Measurements from ENCODE around the gene PTPRT. TPM values are rescaled to one million over a fixed set of nuclear protein-coding genes. Genes with fewer than 3 reads are reported as not detected.

The PTPRT gene
- total and polyA plus RNA-seq, 7 donors: under 0.01 to 0.09 (median 0.03) TPM; not detected in 1

DNA sequence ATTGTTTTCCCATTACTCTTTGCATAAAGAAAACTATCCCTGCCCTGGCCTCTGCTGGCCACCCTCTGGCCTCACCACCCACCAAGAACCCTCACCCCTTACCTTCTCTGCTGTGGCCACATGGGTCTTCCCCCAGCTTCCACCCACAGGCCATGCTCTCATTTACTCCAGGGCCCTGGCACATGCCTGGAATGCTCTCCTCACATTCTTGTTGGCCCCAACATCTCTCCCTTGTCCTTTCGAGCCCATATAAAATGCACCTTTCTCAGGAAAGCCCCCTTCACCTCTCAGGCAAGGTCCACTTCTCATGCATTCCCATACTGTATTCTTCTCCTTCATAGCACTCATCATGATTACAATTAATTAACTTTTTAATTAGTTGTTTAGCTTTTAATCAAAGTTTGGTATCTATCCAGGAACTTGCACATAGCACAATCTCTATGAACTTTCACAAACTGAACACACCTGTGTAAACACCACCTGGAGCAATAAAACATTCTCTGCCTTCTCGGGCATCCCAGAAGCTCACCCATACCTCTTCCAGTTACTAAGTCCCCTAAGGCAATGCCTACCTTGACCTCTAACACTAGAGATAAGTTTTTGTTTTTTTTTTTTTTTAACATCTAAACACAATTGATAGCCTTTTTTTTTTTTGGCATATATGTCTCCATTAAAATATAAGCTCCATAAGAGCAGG is 617.2 kb downstream of the PTPRT start:
- ATAC-seq: no peak
- Histone ChIP-seq H3K27me3 (ENCODE audit: insufficient read depth in 3 of 3, low read length in 2 of 3) (no peaks in the 10 kb centered on the region), H3K27ac (no peak overlapping the region), H3K36me3 (ENCODE audit: insufficient read depth in 1 of 2, low read depth in 1 of 2) (no peaks in the 10 kb centered on the region), H3K4me3 (no peak overlapping the region), H3K4me1 (no peaks in the 10 kb centered on the region), H3K9me3 (no peaks in the 10 kb centered on the region)
- 66 to 78% (median 76%) methylated on average over 2 of the region's 2 CpGs for WGBS, 3 donors
- TF ChIP-seq, protein P1, sequence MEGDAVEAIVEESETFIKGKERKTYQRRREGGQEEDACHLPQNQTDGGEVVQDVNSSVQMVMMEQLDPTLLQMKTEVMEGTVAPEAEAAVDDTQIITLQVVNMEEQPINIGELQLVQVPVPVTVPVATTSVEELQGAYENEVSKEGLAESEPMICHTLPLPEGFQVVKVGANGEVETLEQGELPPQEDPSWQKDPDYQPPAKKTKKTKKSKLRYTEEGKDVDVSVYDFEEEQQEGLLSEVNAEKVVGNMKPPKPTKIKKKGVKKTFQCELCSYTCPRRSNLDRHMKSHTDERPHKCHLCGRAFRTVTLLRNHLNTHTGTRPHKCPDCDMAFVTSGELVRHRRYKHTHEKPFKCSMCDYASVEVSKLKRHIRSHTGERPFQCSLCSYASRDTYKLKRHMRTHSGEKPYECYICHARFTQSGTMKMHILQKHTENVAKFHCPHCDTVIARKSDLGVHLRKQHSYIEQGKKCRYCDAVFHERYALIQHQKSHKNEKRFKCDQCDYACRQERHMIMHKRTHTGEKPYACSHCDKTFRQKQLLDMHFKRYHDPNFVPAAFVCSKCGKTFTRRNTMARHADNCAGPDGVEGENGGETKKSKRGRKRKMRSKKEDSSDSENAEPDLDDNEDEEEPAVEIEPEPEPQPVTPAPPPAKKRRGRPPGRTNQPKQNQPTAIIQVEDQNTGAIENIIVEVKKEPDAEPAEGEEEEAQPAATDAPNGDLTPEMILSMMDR (IDR thresholded peaks at IDR 0.05): no peak
- intact Hi-C loops (cut with DNase I): no loop called here
- no peak for DNase-seq

DNA sequence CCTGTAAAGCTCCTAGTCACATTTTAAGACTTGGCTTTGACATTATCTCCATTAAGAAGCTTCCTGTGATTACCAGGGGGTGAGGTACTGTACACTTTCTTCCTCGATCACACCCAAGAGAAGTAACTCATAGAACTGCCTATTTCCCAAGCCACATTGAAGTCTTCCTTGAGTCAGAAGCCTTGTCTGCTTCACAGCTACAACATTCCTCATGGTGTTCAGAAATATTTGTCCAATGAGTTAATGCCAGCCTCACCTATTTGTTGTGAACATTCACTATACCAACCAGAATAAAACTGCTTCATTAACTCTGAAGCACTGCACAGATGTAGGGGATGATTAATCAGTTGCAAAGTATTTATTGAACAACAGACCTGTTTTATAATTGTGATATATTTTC is 622.3 kb downstream of the PTPRT start:
- Histone ChIP-seq H3K36me3 (ENCODE audit: insufficient read depth in 1 of 2, low read depth in 1 of 2) (no peaks in the 10 kb centered on the region), H3K27ac (no peak overlapping the region), H3K27me3 (ENCODE audit: insufficient read depth in 3 of 3, low read length in 2 of 3) (no peaks in the 10 kb centered on the region), H3K4me3 (no peak overlapping the region), H3K4me1 (no peaks in the 10 kb centered on the region), H3K9me3 (no peaks in the 10 kb centered on the region)
- ATAC-seq (no peak), DNase-seq (no peak)
- intact Hi-C loops (cut with DNase I): no loop called here
- 85 to 97% (median 96%) methylated on average over 1 of the region's 1 CpG for WGBS, 3 donors
- TF ChIP-seq, protein P1 (IDR thresholded peaks at IDR 0.05): no peak

DNA sequence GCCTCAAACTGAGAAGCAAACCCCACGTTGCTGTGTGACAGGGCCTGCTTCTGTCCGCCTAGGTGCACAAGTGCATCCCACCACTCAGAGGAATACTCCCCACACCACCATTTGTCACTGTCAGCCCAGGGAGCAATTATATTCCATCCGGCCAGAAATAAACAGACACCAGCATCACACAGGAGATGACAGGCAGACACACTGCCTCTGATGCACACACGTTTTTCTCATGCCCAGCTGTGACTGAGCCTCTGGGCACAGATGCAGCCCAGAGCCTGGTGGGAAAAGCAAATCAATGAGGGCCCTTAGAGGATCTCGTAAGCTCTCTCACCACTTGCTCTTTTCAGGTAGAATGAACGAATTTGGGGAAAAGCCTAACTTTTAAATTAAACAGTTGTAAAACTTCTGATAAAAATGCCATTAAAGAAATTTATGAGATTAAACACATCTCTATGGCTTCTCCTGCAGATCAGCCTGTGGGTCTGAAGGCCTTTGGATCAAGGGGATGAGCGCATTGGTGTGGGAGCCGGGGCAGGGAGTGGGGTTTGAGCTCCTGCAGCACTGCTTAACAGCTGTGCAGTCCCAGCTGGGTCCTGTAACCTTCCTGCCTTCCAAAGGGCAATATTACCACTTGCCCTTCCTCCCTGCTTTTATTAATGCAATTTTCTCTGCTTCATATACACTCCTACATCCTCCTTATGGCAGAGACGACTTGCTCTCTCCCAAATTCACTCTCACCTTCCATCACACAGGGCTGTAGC is 624.3 kb downstream of the PTPRT start:
- TF ChIP-seq, protein P1 (IDR thresholded peaks at IDR 0.05): no peak
- intact Hi-C loops (cut with DNase I): no loop called here
- 42 to 45% (median 45%) methylated on average over 9 of the region's 9 CpGs for WGBS, 3 donors
- H3K4me1 ChIP-seq: no peaks in the 10 kb centered on the region
- DNase-seq (no peak), ATAC-seq (no peak)
- H3K27me3 ChIP-seq (ENCODE audit: insufficient read depth in 3 of 3, low read length in 2 of 3): no peaks in the 10 kb centered on the region
- no peak overlapping the region for H3K27ac ChIP-seq
- H3K9me3 ChIP-seq: no peaks in the 10 kb centered on the region
- no peaks in the 10 kb centered on the region for H3K36me3 ChIP-seq (ENCODE audit: insufficient read depth in 1 of 2, low read depth in 1 of 2)
- H3K4me3 ChIP-seq: no peak overlapping the region

DNA sequence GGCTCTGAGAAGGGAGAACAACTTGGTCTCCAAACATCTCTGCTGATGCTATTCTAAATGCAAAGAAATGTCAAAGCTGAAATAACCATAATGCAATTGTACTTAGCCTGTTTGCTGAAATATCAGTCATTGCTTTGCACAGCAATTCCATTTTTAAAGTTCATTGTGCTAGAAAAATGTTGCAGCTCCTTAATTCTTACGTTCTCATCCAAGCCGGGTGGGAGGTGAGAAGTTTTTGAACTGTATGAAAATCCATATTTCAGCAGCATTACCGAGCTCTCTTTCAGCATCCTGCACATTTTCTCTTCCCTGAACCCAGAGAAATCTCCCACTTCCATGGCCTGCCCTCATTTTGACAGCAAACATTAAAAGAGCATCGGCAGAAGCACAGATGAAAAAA is 630.0 kb downstream of the PTPRT start:
- no peak for ATAC-seq
- no peak for DNase-seq
- H3K4me3 ChIP-seq: no peak overlapping the region
- no peak overlapping the region for H3K27ac ChIP-seq
- intact Hi-C loops (cut with DNase I): no loop called here
- H3K4me1 ChIP-seq: no peaks in the 10 kb centered on the region
- WGBS, 3 donors: 88 to 92% (median 90%) methylated on average over 4 of the region's 4 CpGs
- no peaks in the 10 kb centered on the region for H3K27me3 ChIP-seq (ENCODE audit: insufficient read depth in 3 of 3, low read length in 2 of 3)
- H3K36me3 ChIP-seq (ENCODE audit: insufficient read depth in 1 of 2, low read depth in 1 of 2): no peaks in the 10 kb centered on the region
- TF ChIP-seq, protein P1 (IDR thresholded peaks at IDR 0.05): no peak
- no peaks in the 10 kb centered on the region for H3K9me3 ChIP-seq
